ENCODE data around the gene FAM171A1.

GRCh38 chr10:15295537-15296325, 75.4 kb downstream of the FAM171A1 start:
- TF ChIP-seq CTCF (IDR thresholded peaks at IDR 0.05; ENCODE audit: low read depth, low read length) (no peak), EZH2phosphoT487 (IDR thresholded peaks at IDR 0.05; ENCODE audit: low read depth) (no peak)

Data from OCI-LY3 (cell line).